GM12878 (cell line): ENCODE data around the gene VTA1. TPM values are rescaled to one million over a fixed set of nuclear protein-coding genes. Genes with fewer than 3 reads are reported as not detected.

ENCODE experiments used
- ATAC-seq: fragments of 200-7000 bp; cut with Tn5 transposase; 3 replicates; pipeline ENCODE4 v1.9.1; 2020; ENCODE audit warnings: mild to moderate bottlenecking, moderate library complexity
- BruUV-seq: library from RNA; stranded (reverse); fragments of 400-500 nt; replicated peaks from 2 replicates; lab custom pipeline; 2021; lab: Mats Ljungman, UMichigan
- CTCF ChIA-PET: fragments of 300-600 bp; sonication (Branson Sonifier 250); formaldehyde crosslinking; extraction: SDS; loops from one replicate; lab custom pipeline; 2021; ENCODE audit warnings: inconsistent platforms; lab: Yijun Ruan, JAX
- POLR2A ChIA-PET: fragments of 350-600 bp; formaldehyde crosslinking; extraction: SDS; loops from one replicate; lab custom pipeline; 2021; ENCODE audit warnings: inconsistent platforms; lab: Charles Lee
- RAD21 ChIA-PET: fragments of 300-600 bp; sonication (Branson Sonifier 250); formaldehyde crosslinking; loops from one replicate; lab custom pipeline; 2023; ENCODE audit warnings: antibody characterized with exemption; ENCODE audit not compliant: unreplicated experiment; lab: Charles Lee
- SMC1A ChIA-PET: fragments of 300-600 bp; sonication (Branson Sonifier 250); formaldehyde crosslinking; loops from one replicate; lab custom pipeline; 2023; ENCODE audit not compliant: unreplicated experiment, uncharacterized antibody; lab: Charles Lee
- DNase-seq: peaks from one replicate; pipeline ENCODE4 v3.0.0-alpha.2; 2011; ENCODE audit warnings: low read depth, low spot score
- FAIRE-seq: peaks from 3 replicates; lab custom pipeline; 2011; peaks lifted over from hg19 to GRCh38; lab: Jason Lieb, UNC
- H2AFZ ChIP-seq: 2 replicates; pipeline ENCODE4 v1.6.0; 2011; ENCODE audit warnings: low read depth, low read length, control low read depth; ENCODE audit not compliant: control insufficient read depth
- H3K27ac ChIP-seq: 2 replicates; pipeline ENCODE4 v1.5.1; 2011; ENCODE audit warnings: control low read depth; ENCODE audit not compliant: control insufficient read depth, insufficient read depth
- H3K27me3 ChIP-seq, 2 experiments: replicated peaks in 1 of 2; 2 replicates each; pipeline versions ENCODE4 v1.6.0 to v1.6.1; 2011; ENCODE audit warnings: low read length in 1 of 2; ENCODE audit not compliant: control insufficient read depth in 2 of 2, insufficient read depth in 2 of 2
- H3K36me3 ChIP-seq, 2 experiments: 2 replicates each; pipeline ENCODE4 v1.5.1; 2011; ENCODE audit warnings: low read length in 1 of 2; ENCODE audit not compliant: control insufficient read depth in 2 of 2, insufficient read depth in 2 of 2
- H3K4me1 ChIP-seq: 2 replicates; pipeline ENCODE4 v1.6.1; 2011; ENCODE audit warnings: mild to moderate bottlenecking, low read length, moderate library complexity, mixed read lengths; ENCODE audit not compliant: control insufficient read depth, insufficient read depth
- H3K4me2 ChIP-seq: 2 replicates; pipeline ENCODE4 v1.6.0; 2011; ENCODE audit warnings: control low read depth; ENCODE audit not compliant: control insufficient read depth, insufficient read depth
- H3K4me3 ChIP-seq: fragments of 200-600 bp; sonication (generic); 2 replicates; pipeline ENCODE4 v1.5.1; 2016
- H3K79me2 ChIP-seq: 2 replicates; pipeline ENCODE4 v1.6.0; 2011; ENCODE audit warnings: low read length; ENCODE audit not compliant: control insufficient read depth, insufficient read depth
- H3K9ac ChIP-seq: 2 replicates; pipeline ENCODE4 v1.8.0; 2011; ENCODE audit warnings: low read length, control low read depth, mixed read lengths; ENCODE audit not compliant: control insufficient read depth, insufficient read depth
- H3K9me3 ChIP-seq: replicated peaks from 3 replicates; pipeline ENCODE4 v1.5.1; 2011; ENCODE audit warnings: mild to moderate bottlenecking, low read length; ENCODE audit not compliant: control insufficient read depth, insufficient read depth
- H4K20me1 ChIP-seq: 2 replicates; pipeline ENCODE4 v1.6.0; 2011; ENCODE audit not compliant: control insufficient read depth, insufficient read depth
- CEBPB ChIP-seq, 2 experiments: fragments of 150-350 bp in 1 of 2; IDR thresholded peaks; 2 replicates each; pipeline ENCODE4 v1.6.1; 2012 to 2014; ENCODE audit warnings: low read depth in 2 of 2, low read length in 2 of 2, borderline replicate concordance in 1 of 2, inconsistent platforms in 1 of 2
- PML ChIP-seq: IDR thresholded peaks from 2 replicates; pipeline ENCODE4 v1.6.1; 2012; ENCODE audit warnings: low read length, inconsistent platforms
- SRF ChIP-seq, 2 experiments: IDR thresholded peaks; 2 replicates each; pipeline ENCODE4 v1.6.1; 2011; ENCODE audit warnings: low read depth in 2 of 2, low read length in 2 of 2, mild to moderate bottlenecking in 1 of 2, moderate library complexity in 1 of 2
- WGBS: methylation state at CpG from one replicate; pipeline ENCODE4 v1.1.6; 2016; ENCODE audit warnings: low lambda C conversion rate; ENCODE audit not compliant: insufficient replicate concordance, insufficient coverage; ENCODE audit errors: missing lambda C conversion rate; 5-methylcytosine and 5-hydroxymethylcytosine counted together
- in situ Hi-C: fragments of 300-500 bp; cut with MboI; formaldehyde crosslinking; loops from 9 replicates; pipeline ENCODE4 v1.14.3; 2018; ENCODE audit warnings: mixed read lengths
- intact Hi-C: fragments of 100-400 bp; cut with micrococcal nuclease; formaldehyde crosslinking; loops from one replicate; pipeline ENCODE4 v1.14.2; 2022; ENCODE audit not compliant: unreplicated experiment
- polyA plus RNA-seq, 11 experiments: library from polyadenylated mRNA; depleted of rRNA in 4 of 11; unstranded in 6 of 11; stranded (reverse) in 5 of 11; fragments of >200 nt; fragmentation: Nextera tagmentation in 4 of 11; fragmentation: Illumina TruSeq in 1 of 11; extraction: Ambion mirVana in 4 of 11; extraction: Trizol in 1 of 11; gene quantifications; 1 replicate in 1 of 11; 2 replicates in 10 of 11; pipeline versions ENCODE4 v1.2.1 to v1.2.3, GENCODE V29; 2011 to 2016; ENCODE audit warnings: inconsistent platforms in 2 of 11, missing spikeins in 2 of 11, low read depth in 1 of 11
- total RNA-seq, 4 experiments: library from RNA; depleted of rRNA in 3 of 4; stranded (reverse); fragments of >200 nt in 3 of 4; fragmentation: Illumina TruSeq in 1 of 4; extraction: Trizol in 1 of 4; gene quantifications; 2 replicates each; pipeline versions ENCODE4 v1.2.1 to v1.2.3, GENCODE V29; 2013 to 2021
- TF ChIP-seq, protein P1 (sequence below): IDR thresholded peaks from 2 replicates; pipeline ENCODE4 v1.6.1; 2012; ENCODE audit warnings: mild to moderate bottlenecking, low read depth, low read length

The VTA1 gene
- total and polyA plus RNA-seq, 10 of the 15 experiments (the other 5 are each of a cell fraction or from before 2014, with no cell fraction given): 48.3 to 126 (median 90.7) TPM

DNA sequence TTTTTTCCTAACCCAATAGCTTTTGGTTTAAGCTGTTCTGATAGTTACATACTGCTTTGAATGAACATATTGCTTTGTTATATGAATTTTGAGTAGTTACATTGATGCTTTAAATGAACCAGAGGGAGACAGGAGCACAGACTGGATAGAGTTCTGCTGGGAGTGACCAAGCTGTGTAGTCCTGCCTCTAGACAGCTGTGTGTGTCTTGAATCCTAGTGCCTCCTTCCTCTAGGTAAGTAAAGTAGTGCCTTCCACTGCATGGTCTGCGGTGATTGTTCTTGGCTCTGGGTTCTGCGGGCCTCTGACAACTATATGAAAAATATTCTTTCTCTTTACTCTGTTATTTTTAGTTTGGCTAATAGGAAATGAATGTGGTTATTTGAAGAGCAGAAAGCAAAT lies 108.7 kb downstream of the VTA1 start (continued):
- TF ChIP-seq, protein P1, sequence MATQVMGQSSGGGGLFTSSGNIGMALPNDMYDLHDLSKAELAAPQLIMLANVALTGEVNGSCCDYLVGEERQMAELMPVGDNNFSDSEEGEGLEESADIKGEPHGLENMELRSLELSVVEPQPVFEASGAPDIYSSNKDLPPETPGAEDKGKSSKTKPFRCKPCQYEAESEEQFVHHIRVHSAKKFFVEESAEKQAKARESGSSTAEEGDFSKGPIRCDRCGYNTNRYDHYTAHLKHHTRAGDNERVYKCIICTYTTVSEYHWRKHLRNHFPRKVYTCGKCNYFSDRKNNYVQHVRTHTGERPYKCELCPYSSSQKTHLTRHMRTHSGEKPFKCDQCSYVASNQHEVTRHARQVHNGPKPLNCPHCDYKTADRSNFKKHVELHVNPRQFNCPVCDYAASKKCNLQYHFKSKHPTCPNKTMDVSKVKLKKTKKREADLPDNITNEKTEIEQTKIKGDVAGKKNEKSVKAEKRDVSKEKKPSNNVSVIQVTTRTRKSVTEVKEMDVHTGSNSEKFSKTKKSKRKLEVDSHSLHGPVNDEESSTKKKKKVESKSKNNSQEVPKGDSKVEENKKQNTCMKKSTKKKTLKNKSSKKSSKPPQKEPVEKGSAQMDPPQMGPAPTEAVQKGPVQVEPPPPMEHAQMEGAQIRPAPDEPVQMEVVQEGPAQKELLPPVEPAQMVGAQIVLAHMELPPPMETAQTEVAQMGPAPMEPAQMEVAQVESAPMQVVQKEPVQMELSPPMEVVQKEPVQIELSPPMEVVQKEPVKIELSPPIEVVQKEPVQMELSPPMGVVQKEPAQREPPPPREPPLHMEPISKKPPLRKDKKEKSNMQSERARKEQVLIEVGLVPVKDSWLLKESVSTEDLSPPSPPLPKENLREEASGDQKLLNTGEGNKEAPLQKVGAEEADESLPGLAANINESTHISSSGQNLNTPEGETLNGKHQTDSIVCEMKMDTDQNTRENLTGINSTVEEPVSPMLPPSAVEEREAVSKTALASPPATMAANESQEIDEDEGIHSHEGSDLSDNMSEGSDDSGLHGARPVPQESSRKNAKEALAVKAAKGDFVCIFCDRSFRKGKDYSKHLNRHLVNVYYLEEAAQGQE: no peak

DNA sequence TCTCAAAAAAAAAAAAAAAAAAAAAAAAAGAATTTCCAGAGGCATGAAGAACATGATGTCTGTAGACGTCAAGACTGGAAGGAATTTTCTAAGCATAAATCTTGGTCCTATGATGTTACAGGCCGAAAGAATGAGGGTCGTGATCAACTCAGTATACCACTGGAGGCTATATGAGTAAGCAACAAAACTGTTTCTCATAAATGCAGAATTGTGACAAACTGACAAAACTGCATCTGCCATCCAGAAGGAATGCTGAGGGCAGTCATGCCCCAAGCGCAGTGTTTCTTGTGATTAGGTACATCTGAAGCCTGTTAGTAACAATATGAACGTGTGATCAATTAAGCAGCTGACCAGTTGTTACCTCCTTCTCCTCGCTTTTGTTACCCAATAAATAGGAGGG lies 111.2 kb downstream of the VTA1 start:
- Histone ChIP-seq H3K36me3 (no peaks in the 10 kb centered on the region), H3K9ac (no peak overlapping the region), H3K9me3 (no peaks in the 10 kb centered on the region), H3K4me2 (no peak overlapping the region), H3K27me3 (no peaks in the 10 kb centered on the region), H3K4me3 (no peak overlapping the region), H3K27ac (no peak overlapping the region), H4K20me1 (no peaks in the 10 kb centered on the region), H3K4me1 (no peaks in the 10 kb centered on the region), H3K79me2 (no peaks in the 10 kb centered on the region), H2AFZ (no peak overlapping the region)
- WGBS: 40% methylated on average over 6 of the region's 6 CpGs
- FAIRE-seq (no peak), DNase-seq (no peak), ATAC-seq (no peak)
- no TSS peak for BruUV-seq
- TF ChIP-seq SRF (IDR thresholded peaks at IDR 0.05; ENCODE audit: low read depth in 2 of 2, low read length in 2 of 2) (no peak), PML (no peak), CEBPB (IDR thresholded peaks at IDR 0.05; ENCODE audit: borderline replicate concordance in 1 of 2, low read depth in 2 of 2, low read length in 2 of 2) (no peak)
- in situ Hi-C loops: no loop called here
- ChIA-PET SMC1A (no interaction called here), CTCF (no interaction called here), RAD21 (no interaction called here), POLR2A (no interaction called here)
- intact Hi-C loops: no loop called here
